Natural killer cell (primary cell): ENCODE measurements around the gene LRPAP1. TPM values are rescaled to one million over a fixed set of nuclear protein-coding genes. Genes with fewer than 3 reads are reported as not detected.

Experiments
- ATAC-seq, 3 donors: fragments of 150-1000 bp in 2 of 3; fragments of 200-7000 bp in 1 of 3; cut with Tn5 transposase; 1 replicate in 1 of 3; 2 replicates in 2 of 3; pipeline ENCODE4 v1.10.0; 2021; ENCODE audit warnings: mild to moderate bottlenecking in 2 of 3, moderate library complexity in 2 of 3
- DNase-seq, 2 donors: peaks; one replicate each; pipeline versions ENCODE4 v3.0.0 to v3.0.0-alpha.2; 2013 to 2021; ENCODE audit warnings: mixed read lengths in 1 of 2
- H3K27ac ChIP-seq: one replicate; pipeline ENCODE4 v1.5.1; 2013; ENCODE audit warnings: mild to moderate bottlenecking, low read length
- H3K27me3 ChIP-seq: one replicate; pipeline ENCODE4 v1.6.1; 2013; ENCODE audit warnings: low read length; ENCODE audit not compliant: control insufficient read depth, insufficient read depth
- H3K36me3 ChIP-seq: one replicate; pipeline ENCODE4 v1.6.1; 2013; ENCODE audit warnings: low read length; ENCODE audit not compliant: control insufficient read depth, insufficient read depth
- H3K4me1 ChIP-seq: one replicate; pipeline ENCODE4 v1.6.1; 2013; ENCODE audit warnings: low read length; ENCODE audit not compliant: control insufficient read depth, insufficient read depth
- H3K4me3 ChIP-seq: one replicate; pipeline ENCODE4 v1.5.1; 2013; ENCODE audit warnings: low read length
- H3K9me3 ChIP-seq: one replicate; pipeline ENCODE4 v1.6.1; 2013; ENCODE audit warnings: low read length; ENCODE audit not compliant: control insufficient read depth, insufficient read depth
- H3K27ac Mint-ChIP-seq, 2 donors: one replicate each; pipeline ENCODE4 v1.8.0; 2022; ENCODE audit warnings: mild to moderate bottlenecking in 2 of 2, mixed read lengths in 2 of 2, moderate library complexity in 1 of 2
- H3K27me3 Mint-ChIP-seq, 2 donors: one replicate each; pipeline ENCODE4 v1.8.0; 2022; ENCODE audit warnings: low read depth in 2 of 2, mixed read lengths in 2 of 2
- H3K36me3 Mint-ChIP-seq: one replicate; pipeline ENCODE4 v1.8.0; 2022; ENCODE audit warnings: mixed read lengths
- H3K4me1 Mint-ChIP-seq, 2 donors: one replicate each; pipeline ENCODE4 v1.8.0; 2022; ENCODE audit warnings: mixed read lengths in 2 of 2
- H3K4me3 Mint-ChIP-seq: one replicate; pipeline ENCODE4 v1.8.0; 2022; ENCODE audit warnings: mild to moderate bottlenecking, moderate library complexity, mixed read lengths
- H3K9me3 Mint-ChIP-seq, 2 donors: one replicate each; pipeline ENCODE4 v1.8.0; 2022; ENCODE audit warnings: mixed read lengths in 2 of 2
- CTCF ChIP-seq: fragments of 200-600 bp; IDR thresholded peaks from one replicate; pipeline ENCODE4 v1.8.0; 2022; ENCODE audit warnings: antibody characterized with exemption
- WGBS: methylation state at CpG from one replicate; pipeline ENCODE4 v1.1.7; 2013; ENCODE audit warnings: missing lambda C conversion rate; ENCODE audit not compliant: insufficient coverage; 5-methylcytosine and 5-hydroxymethylcytosine counted together
- intact Hi-C: fragments of 100-400 bp; cut with micrococcal nuclease; formaldehyde crosslinking; loops from one replicate; pipeline ENCODE4 v1.14.2; 2022
- total RNA-seq, 4 donors: library from RNA; stranded (reverse); fragments of 120-200 nt in 1 of 4; gene quantifications; one replicate each; pipeline versions ENCODE4 v1.2.3 to v1.2.4, GENCODE V29; 2013 to 2022

Gene LRPAP1
- total RNA-seq, 3 donors from 2014 or later (not counting 1 experiment from before 2014, with no cell fraction given), result 85.4 to 93.4 (median 87.3) TPM

DNA sequence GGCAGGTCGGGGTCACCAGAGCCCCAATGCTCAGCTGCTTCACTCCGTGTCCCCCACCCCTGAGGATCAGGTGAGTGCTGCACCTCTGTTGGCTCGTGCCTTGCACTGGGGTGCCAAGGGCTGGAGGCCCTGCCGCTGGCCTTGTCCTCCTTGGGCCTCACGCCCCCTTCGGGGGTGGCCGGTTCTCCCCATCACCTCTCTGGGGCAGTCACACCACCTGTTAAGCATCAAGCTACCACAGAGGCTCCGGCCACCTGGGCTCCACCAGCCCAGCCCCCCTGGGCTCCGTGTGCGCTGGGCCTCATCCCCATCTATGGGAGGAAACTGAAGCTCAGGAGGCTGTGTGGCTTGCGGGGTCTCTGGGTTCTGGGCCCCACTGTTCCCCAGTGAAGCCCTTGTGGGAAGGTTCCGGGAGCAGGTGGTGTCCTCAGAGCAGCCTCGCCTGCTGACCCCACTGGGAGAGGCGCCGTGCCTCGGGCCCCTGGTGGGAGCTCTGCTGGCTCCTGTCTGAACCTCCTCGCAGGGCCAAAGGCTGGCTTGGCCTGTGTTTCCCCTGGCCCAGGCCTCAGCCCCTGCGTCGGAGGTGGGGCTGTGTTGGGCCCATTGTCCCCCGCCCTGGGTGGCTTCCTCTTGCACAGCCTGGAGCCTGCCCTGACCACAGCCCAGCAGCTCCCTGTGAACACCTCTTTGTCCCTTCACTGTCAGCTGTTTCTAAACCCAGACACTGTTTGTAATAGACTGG is 38.3 kb downstream of the LRPAP1 start:
- H3K9me3 ChIP-seq, result no peaks in the 10 kb centered on the region
- intact Hi-C loops, result no loop called here

DNA sequence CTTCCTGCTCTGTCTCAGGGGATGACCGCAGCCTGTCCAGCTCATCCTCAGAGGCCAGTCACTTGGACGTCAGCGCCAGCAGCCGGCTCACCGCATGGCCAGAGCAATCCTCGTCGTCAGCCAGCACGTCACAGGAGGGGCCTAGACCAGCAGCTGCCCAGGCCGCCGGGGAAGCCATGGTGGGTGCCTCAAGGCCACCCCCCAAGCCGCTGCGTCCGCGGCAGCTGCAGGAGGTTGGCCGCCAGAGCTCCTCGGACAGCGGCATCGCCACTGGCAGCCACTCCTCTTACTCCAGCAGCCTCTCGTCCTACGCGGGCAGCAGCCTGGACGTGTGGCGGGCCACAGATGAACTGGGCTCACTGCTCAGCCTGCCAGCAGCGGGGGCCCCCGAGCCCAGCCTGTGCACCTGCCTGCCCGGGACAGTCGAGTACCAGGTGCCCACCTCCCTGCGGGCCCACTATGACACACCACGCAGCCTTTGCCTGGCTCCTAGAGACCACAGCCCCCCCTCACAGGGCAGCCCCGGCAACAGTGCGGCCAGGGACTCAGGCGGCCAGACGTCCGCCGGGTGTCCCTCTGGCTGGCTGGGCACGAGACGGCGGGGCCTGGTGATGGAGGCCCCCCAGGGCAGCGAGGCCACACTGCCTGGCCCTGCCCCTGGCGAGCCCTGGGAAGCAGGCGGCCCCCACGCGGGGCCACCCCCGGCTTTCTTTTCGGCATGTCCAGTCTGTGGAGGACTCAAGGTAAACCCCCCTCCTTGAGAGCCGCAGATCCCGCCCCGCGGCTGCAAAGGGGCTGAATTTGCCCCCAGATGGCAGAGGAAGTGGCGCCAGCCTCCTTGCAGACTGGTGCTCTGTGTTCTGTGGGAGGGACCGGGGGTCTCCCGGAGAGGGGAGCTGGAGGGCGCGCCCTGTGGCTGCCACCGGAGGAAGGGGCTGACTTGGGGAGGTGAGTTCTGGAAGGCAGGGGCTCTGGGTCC is 39.2 kb downstream of the LRPAP1 start:
- intact Hi-C loops, result no loop called here
- H3K4me1 ChIP-seq, result peaks cover 39% of the 10 kb centered on the region
- Mint-ChIP-seq H3K27me3 (peaks cover 0 to 4% of the 10 kb centered on the region in 2 donors), H3K4me1 (peaks cover 12 to 31% of the 10 kb centered on the region in 2 donors), H3K36me3 (no peaks in the 10 kb centered on the region), H3K4me3 (no peak overlapping the region), H3K9me3 (no peaks in the 10 kb centered on the region), H3K27ac (no peak overlapping the region)
- no peak overlapping the region for H3K4me3 ChIP-seq
- no peak for ATAC-seq
- WGBS, result 86% methylated on average over 55 of the region's 55 CpGs
- H3K36me3 ChIP-seq, result peaks cover 3% of the 10 kb centered on the region
- no peak for DNase-seq
- H3K27me3 ChIP-seq, result no peaks in the 10 kb centered on the region
- H3K9me3 ChIP-seq, result no peaks in the 10 kb centered on the region
- H3K27ac ChIP-seq, result no peak overlapping the region
- no peak for TF ChIP-seq CTCF

More for the DNA sequence above, 38.3 kb downstream of the LRPAP1 start:
- Mint-ChIP-seq H3K9me3 (no peaks in the 10 kb centered on the region), H3K4me3 (no peak overlapping the region), H3K4me1 (peaks cover 3 to 23% of the 10 kb centered on the region in 2 donors), H3K27ac (no peak overlapping the region), H3K27me3 (peaks cover 0 to 4% of the 10 kb centered on the region in 2 donors), H3K36me3 (no peaks in the 10 kb centered on the region)
- Histone ChIP-seq H3K4me3 (no peak overlapping the region), H3K36me3 (peaks cover 3% of the 10 kb centered on the region), H3K4me1 (peaks cover 30% of the 10 kb centered on the region), H3K27me3 (no peaks in the 10 kb centered on the region), H3K27ac (no peak overlapping the region)
- ATAC-seq, result peak in 1 of 3 donors; percentile 9
- no peak for TF ChIP-seq CTCF
- DNase-seq, result no peak
- 71% methylated on average over 20 of the region's 20 CpGs for WGBS

- ATAC-seq (no peak), DNase-seq (no peak)
- no peaks in the 10 kb centered on the region for H3K27me3 ChIP-seq
- H3K27ac ChIP-seq, result no peak overlapping the region
- H3K36me3 ChIP-seq, result peaks cover 3% of the 10 kb centered on the region
- no peak overlapping the region for H3K4me3 ChIP-seq
- peaks cover 12 to 33% of the 10 kb centered on the region in 2 donors for H3K4me1 Mint-ChIP-seq
- no peak overlapping the region for H3K27ac Mint-ChIP-seq
- H3K27me3 Mint-ChIP-seq, result peaks cover 0 to 4% of the 10 kb centered on the region in 2 donors
- TF ChIP-seq CTCF, result no peak
- H3K4me1 ChIP-seq, result peaks cover 48% of the 10 kb centered on the region
- no peaks in the 10 kb centered on the region for H3K36me3 Mint-ChIP-seq
- intact Hi-C loops, result no loop called here
- no peak overlapping the region for H3K4me3 Mint-ChIP-seq
- no peaks in the 10 kb centered on the region for H3K9me3 ChIP-seq
- H3K9me3 Mint-ChIP-seq, result no peaks in the 10 kb centered on the region
- WGBS, result 81% methylated on average over 17 of the region's 17 CpGs
Measured at GRCh38 chr4:3491681-3492405, 40.4 kb downstream of the LRPAP1 start.
